ENCODE results near the gene LAMTOR5. TPM values are rescaled to one million over a fixed set of nuclear protein-coding genes. Genes with fewer than 3 reads are reported as not detected.

The LAMTOR5 gene
- total and polyA plus RNA-seq, 2 of the 13 experiments (the other 11 are each of a cell fraction or from before 2014, with no cell fraction given), result 96.7 to 400 TPM

DNA sequence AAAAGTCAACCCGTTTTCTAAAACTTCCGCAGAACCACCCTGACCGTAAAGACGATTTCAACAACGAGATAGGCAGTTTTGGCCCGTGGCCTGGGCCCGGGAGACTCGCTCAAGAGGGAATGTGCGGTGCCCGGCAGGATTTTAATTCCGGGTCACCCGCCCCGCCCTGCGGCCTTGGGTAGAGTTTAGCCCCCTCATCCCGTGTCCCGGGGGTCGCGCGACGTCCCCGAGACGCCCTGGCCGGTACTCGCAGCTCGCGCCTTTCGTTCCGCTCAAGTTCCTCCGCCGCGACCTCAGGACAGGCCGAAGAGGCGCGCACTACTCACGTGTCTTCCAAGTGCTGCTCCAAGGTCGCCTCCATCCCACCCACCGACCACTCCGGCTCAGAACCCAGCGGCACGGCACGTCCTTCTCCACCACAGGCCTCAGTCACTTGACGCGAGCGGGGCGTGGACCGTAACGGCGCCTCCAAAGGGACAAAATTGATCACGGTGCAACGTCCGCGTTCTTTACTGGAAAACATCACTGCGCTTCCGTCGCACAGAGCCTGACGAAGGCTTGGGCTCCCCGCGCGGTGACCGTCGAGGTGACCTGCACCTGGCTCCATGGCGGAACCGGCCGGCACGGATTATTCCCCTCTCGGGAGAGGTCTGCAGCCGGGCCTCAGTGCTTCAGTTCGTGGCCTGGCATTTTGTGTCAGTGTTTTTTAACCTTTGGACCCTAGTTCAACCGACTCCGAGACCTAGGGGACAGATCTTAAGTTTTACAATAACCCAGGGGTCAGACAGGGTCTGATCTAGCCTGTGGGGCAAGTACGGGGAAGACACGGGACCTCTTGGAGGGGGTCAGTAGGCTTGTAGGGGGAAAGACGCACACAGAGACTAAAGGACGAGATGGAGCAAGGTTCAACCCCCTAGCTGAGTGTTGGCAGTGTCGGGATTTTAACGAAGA is at the start of gene LAMTOR5 (continued):
- TF ChIP-seq CBX1 (IDR thresholded peaks at IDR 0.05; ENCODE audit: low read depth) (peak; percentile 86), ZNF549 (CRISPR knock-in tag; IDR thresholded peaks at IDR 0.05) (no peak), ZNF138 (CRISPR knock-in tag; IDR thresholded peaks at IDR 0.05; ENCODE audit: low read depth) (no peak), WIZ (CRISPR knock-in tag; IDR thresholded peaks at IDR 0.05) (peak; percentile 92; the same call in 1 of the 2 replicates), ZFY (CRISPR knock-in tag; IDR thresholded peaks at IDR 0.05) (peak; percentile 100), ZNF121 (CRISPR knock-in tag; IDR thresholded peaks at IDR 0.05) (peak; percentile 72), GABPB1 (CRISPR knock-in tag; IDR thresholded peaks at IDR 0.05) (peak; percentile 97), REXO4 (CRISPR knock-in tag; IDR thresholded peaks at IDR 0.05; ENCODE audit: borderline replicate concordance) (no peak), ERF (CRISPR knock-in tag; IDR thresholded peaks at IDR 0.05) (0 out of 2 replicates have a peak, but pooled peaks have one; percentile 70), MAFF (IDR thresholded peaks at IDR 0.05; ENCODE audit: low read depth, low read length) (0 out of 2 replicates have a peak, but pooled peaks have one; percentile 3), ZNF672 (CRISPR knock-in tag; IDR thresholded peaks at IDR 0.05) (no peak), ZNF737 (CRISPR knock-in tag; IDR thresholded peaks at IDR 0.05; ENCODE audit: borderline replicate concordance) (no peak), ZNF251 (CRISPR knock-in tag; IDR thresholded peaks at IDR 0.05) (0 out of 2 replicates have a peak, but pooled peaks have one; percentile 5), PCBP2 (optimal IDR thresholded peaks at IDR 0.05; ENCODE audit: low read depth, low read length, poor library complexity, severe bottlenecking) (no peak), RORA (CRISPR knock-in tag; IDR thresholded peaks at IDR 0.05) (no peak), ZBTB20 (CRISPR knock-in tag; IDR thresholded peaks at IDR 0.05; ENCODE audit: borderline replicate concordance, low read depth) (peak; percentile 90), KLF12 (CRISPR knock-in tag; IDR thresholded peaks at IDR 0.05; ENCODE audit: borderline replicate concordance) (peak; percentile 98), ZNF296 (CRISPR knock-in tag; conservative IDR thresholded peaks at IDR 0.05) (peak; percentile 35; the same call in 1 of the 2 replicates), ESRRA (CRISPR knock-in tag; IDR thresholded peaks at IDR 0.05; ENCODE audit: low read depth) (peak; percentile 90)
- TF ChIP-seq, protein P1, sequence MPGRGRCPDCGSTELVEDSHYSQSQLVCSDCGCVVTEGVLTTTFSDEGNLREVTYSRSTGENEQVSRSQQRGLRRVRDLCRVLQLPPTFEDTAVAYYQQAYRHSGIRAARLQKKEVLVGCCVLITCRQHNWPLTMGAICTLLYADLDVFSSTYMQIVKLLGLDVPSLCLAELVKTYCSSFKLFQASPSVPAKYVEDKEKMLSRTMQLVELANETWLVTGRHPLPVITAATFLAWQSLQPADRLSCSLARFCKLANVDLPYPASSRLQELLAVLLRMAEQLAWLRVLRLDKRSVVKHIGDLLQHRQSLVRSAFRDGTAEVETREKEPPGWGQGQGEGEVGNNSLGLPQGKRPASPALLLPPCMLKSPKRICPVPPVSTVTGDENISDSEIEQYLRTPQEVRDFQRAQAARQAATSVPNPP (CRISPR knock-in tag; IDR thresholded peaks at IDR 0.05), result peak; percentile 78; the same call in 1 of the 2 replicates
- TF ChIP-seq, protein P2, sequence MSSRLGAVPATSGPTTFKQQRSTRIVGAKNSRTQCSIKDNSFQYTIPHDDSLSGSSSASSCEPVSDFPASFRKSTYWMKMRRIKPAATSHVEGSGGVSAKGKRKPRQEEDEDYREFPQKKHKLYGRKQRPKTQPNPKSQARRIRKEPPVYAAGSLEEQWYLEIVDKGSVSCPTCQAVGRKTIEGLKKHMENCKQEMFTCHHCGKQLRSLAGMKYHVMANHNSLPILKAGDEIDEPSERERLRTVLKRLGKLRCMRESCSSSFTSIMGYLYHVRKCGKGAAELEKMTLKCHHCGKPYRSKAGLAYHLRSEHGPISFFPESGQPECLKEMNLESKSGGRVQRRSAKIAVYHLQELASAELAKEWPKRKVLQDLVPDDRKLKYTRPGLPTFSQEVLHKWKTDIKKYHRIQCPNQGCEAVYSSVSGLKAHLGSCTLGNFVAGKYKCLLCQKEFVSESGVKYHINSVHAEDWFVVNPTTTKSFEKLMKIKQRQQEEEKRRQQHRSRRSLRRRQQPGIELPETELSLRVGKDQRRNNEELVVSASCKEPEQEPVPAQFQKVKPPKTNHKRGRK (CRISPR knock-in tag; IDR thresholded peaks at IDR 0.05), result no peak
- TF ChIP-seq, protein P3, sequence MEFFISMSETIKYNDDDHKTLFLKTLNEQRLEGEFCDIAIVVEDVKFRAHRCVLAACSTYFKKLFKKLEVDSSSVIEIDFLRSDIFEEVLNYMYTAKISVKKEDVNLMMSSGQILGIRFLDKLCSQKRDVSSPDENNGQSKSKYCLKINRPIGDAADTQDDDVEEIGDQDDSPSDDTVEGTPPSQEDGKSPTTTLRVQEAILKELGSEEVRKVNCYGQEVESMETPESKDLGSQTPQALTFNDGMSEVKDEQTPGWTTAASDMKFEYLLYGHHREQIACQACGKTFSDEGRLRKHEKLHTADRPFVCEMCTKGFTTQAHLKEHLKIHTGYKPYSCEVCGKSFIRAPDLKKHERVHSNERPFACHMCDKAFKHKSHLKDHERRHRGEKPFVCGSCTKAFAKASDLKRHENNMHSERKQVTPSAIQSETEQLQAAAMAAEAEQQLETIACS (CRISPR knock-in tag; IDR thresholded peaks at IDR 0.05), result peak; percentile 53
- TF ChIP-seq, protein P4, sequence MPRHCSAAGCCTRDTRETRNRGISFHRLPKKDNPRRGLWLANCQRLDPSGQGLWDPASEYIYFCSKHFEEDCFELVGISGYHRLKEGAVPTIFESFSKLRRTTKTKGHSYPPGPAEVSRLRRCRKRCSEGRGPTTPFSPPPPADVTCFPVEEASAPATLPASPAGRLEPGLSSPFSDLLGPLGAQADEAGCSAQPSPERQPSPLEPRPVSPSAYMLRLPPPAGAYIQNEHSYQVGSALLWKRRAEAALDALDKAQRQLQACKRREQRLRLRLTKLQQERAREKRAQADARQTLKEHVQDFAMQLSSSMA (CRISPR knock-in tag; IDR thresholded peaks at IDR 0.05), result peak; percentile 93; the same call in 1 of the 2 replicates
- TF ChIP-seq, protein P5, sequence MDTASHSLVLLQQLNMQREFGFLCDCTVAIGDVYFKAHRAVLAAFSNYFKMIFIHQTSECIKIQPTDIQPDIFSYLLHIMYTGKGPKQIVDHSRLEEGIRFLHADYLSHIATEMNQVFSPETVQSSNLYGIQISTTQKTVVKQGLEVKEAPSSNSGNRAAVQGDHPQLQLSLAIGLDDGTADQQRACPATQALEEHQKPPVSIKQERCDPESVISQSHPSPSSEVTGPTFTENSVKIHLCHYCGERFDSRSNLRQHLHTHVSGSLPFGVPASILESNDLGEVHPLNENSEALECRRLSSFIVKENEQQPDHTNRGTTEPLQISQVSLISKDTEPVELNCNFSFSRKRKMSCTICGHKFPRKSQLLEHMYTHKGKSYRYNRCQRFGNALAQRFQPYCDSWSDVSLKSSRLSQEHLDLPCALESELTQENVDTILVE (CRISPR knock-in tag; IDR thresholded peaks at IDR 0.05), result peak; percentile 84; the same call in 1 of the 2 replicates

All from HepG2 (cell line).